ENCODE data around the gene SPOP.

- TF ChIP-seq CTCF (IDR thresholded peaks at IDR 0.05) (no peak), EP300 (IDR thresholded peaks at IDR 0.05) (no peak), POLR2A (IDR thresholded peaks at IDR 0.05) (no peak)
Observed at GRCh38 chr17:49723423-49723822, 45.5 kb upstream of the SPOP start.

Data from ovary (tissue), 3 donors.